ENCODE data around the gene MYO15B.

GRCh38 chr17:75575728-75576127, 11.9 kb upstream of the MYO15B start:
- TF ChIP-seq CTCF (IDR thresholded peaks at IDR 0.05) (no peak), POLR2A (IDR thresholded peaks at IDR 0.05) (no peak)
